MG63 (cell line): ENCODE data around the gene ABHD6. TPM values are rescaled to one million over a fixed set of nuclear protein-coding genes. Genes with fewer than 3 reads are reported as not detected.
A peak's percentile ranks its signal among the peaks of the same experiment; 100 is the strongest.

Experiments used
- DNase-seq: peaks from one replicate; pipeline ENCODE4 v3.0.0-alpha.2; 2020
- H3K27me3 ChIP-seq: fragments of 250-450 bp; sonication (Bioruptor Pico); 2 replicates; pipeline ENCODE4 v1.5.1; 2020; ENCODE audit warnings: mild to moderate bottlenecking, moderate library complexity
- H3K36me3 ChIP-seq: fragments of 250-450 bp; sonication (Bioruptor Pico); 2 replicates; pipeline ENCODE4 v1.5.1; 2020; ENCODE audit warnings: mild to moderate bottlenecking, moderate library complexity
- H3K4me3 ChIP-seq: fragments of 250-450 bp; sonication (Bioruptor Pico); 2 replicates; pipeline ENCODE4 v1.5.1; 2020; ENCODE audit warnings: mild to moderate bottlenecking, moderate library complexity
- H3K9me3 ChIP-seq: fragments of 250-450 bp; sonication (Bioruptor Pico); 2 replicates; pipeline ENCODE4 v1.5.1; 2020; ENCODE audit warnings: mild to moderate bottlenecking, moderate library complexity
- total RNA-seq: library from RNA; depleted of rRNA; stranded (reverse); fragments of >200 nt; shearing (Covaris generic); gene quantifications from 2 replicates; pipeline ENCODE4 v1.2.3, GENCODE V29; 2014; ENCODE audit warnings: low replicate concordance

ABHD6 gene
- total RNA-seq, 1 experiment from 2014 or later, result 2.1 TPM

- Histone ChIP-seq H3K36me3 (peaks cover 3% of the 10 kb centered on the region; the same call in 1 of the 2 replicates), H3K27me3 (no peaks in the 10 kb centered on the region), H3K9me3 (no peaks in the 10 kb centered on the region), H3K4me3 (no peak overlapping the region)
- DNase-seq, result no peak
These were observed 85.2 kb downstream of the ABHD6 start for GRCh38 chr3:58322793-58323192.

- Histone ChIP-seq H3K27me3 (no peaks in the 10 kb centered on the region), H3K4me3 (no peak overlapping the region), H3K9me3 (no peaks in the 10 kb centered on the region), H3K36me3 (no peaks in the 10 kb centered on the region; the same call in 1 of the 2 replicates)
- no peak for DNase-seq
These were observed 86.2 kb downstream of the ABHD6 start for GRCh38 chr3:58323529-58324390.

GRCh38 chr3:58324391-58325390 is 87.1 kb downstream of the ABHD6 start:
- no peaks in the 10 kb centered on the region; the same call in 1 of the 2 replicates for H3K36me3 ChIP-seq
- H3K4me3 ChIP-seq, result no peak overlapping the region
- H3K27me3 ChIP-seq, result no peaks in the 10 kb centered on the region
- DNase-seq, result no peak
- H3K9me3 ChIP-seq, result no peaks in the 10 kb centered on the region

GRCh38 chr3:58325525-58325992 is 88.0 kb downstream of the ABHD6 start:
- no peaks in the 10 kb centered on the region for H3K27me3 ChIP-seq
- H3K4me3 ChIP-seq, result no peak overlapping the region
- no peaks in the 10 kb centered on the region; the same call in 1 of the 2 replicates for H3K36me3 ChIP-seq
- no peak for DNase-seq
- no peaks in the 10 kb centered on the region for H3K9me3 ChIP-seq

- no peak overlapping the region for H3K4me3 ChIP-seq
- no peaks in the 10 kb centered on the region for H3K9me3 ChIP-seq
- H3K27me3 ChIP-seq, result no peaks in the 10 kb centered on the region
- no peak for DNase-seq
- H3K36me3 ChIP-seq, result no peaks in the 10 kb centered on the region; the same call in 1 of the 2 replicates
These were observed 88.8 kb downstream of the ABHD6 start for GRCh38 chr3:58326267-58326900.

- DNase-seq, result no peak
- Histone ChIP-seq H3K4me3 (no peak overlapping the region), H3K27me3 (no peaks in the 10 kb centered on the region), H3K36me3 (no peaks in the 10 kb centered on the region), H3K9me3 (no peaks in the 10 kb centered on the region)
These were observed 91.7 kb downstream of the ABHD6 start for GRCh38 chr3:58329150-58329921.

- no peak overlapping the region for H3K4me3 ChIP-seq
- no peak for DNase-seq
- H3K27me3 ChIP-seq, result no peaks in the 10 kb centered on the region
- H3K36me3 ChIP-seq, result no peaks in the 10 kb centered on the region
- H3K9me3 ChIP-seq, result no peaks in the 10 kb centered on the region
These were observed 92.4 kb downstream of the ABHD6 start for GRCh38 chr3:58329922-58330413.

- DNase-seq, result no peak
- Histone ChIP-seq H3K36me3 (no peaks in the 10 kb centered on the region; the same call in 1 of the 2 replicates), H3K9me3 (no peaks in the 10 kb centered on the region), H3K27me3 (no peaks in the 10 kb centered on the region), H3K4me3 (no peak overlapping the region)
These were observed 94.1 kb downstream of the ABHD6 start for GRCh38 chr3:58331593-58332152.

- Histone ChIP-seq H3K4me3 (peak within 1 kb of the TSS; percentile 55), H3K36me3 (no peaks in the 10 kb centered on the region; the same call in 1 of the 2 replicates), H3K9me3 (no peaks in the 10 kb centered on the region), H3K27me3 (no peaks in the 10 kb centered on the region)
- DNase-seq, result peak; percentile 81
These were observed 95.1 kb downstream of the ABHD6 start, which contains the start of gene PXK for GRCh38 chr3:58332575-58333188. TSS of gene PXK (plus strand) at chr3:58332892. CDS start at chr3:58332989, 97 bp downstream.

- peak; percentile 9 for DNase-seq
- H3K27me3 ChIP-seq, result no peaks in the 10 kb centered on the region
- no peaks in the 10 kb centered on the region for H3K9me3 ChIP-seq
- peak overlapping the region; percentile 55 for H3K4me3 ChIP-seq
- no peaks in the 10 kb centered on the region; the same call in 1 of the 2 replicates for H3K36me3 ChIP-seq
These were observed 95.8 kb downstream of the ABHD6 start for GRCh38 chr3:58333206-58334012.

GRCh38 chr3:58334013-58334321 is 96.4 kb downstream of the ABHD6 start:
- no peaks in the 10 kb centered on the region; the same call in 1 of the 2 replicates for H3K36me3 ChIP-seq
- DNase-seq, result no peak
- H3K27me3 ChIP-seq, result no peaks in the 10 kb centered on the region
- H3K4me3 ChIP-seq, result peak overlapping the region; percentile 55
- H3K9me3 ChIP-seq, result no peaks in the 10 kb centered on the region

- no peaks in the 10 kb centered on the region; the same call in 1 of the 2 replicates for H3K36me3 ChIP-seq
- H3K9me3 ChIP-seq, result no peaks in the 10 kb centered on the region
- peak overlapping the region; percentile 55 for H3K4me3 ChIP-seq
- no peak for DNase-seq
- H3K27me3 ChIP-seq, result no peaks in the 10 kb centered on the region
These were observed 96.9 kb downstream of the ABHD6 start for GRCh38 chr3:58334506-58334884.

GRCh38 chr3:58335652-58335947 is 98.0 kb downstream of the ABHD6 start:
- no peak for DNase-seq
- Histone ChIP-seq H3K4me3 (peak overlapping the region; percentile 55), H3K36me3 (no peaks in the 10 kb centered on the region; the same call in 1 of the 2 replicates), H3K9me3 (no peaks in the 10 kb centered on the region), H3K27me3 (no peaks in the 10 kb centered on the region)

- no peak for DNase-seq
- Histone ChIP-seq H3K36me3 (no peaks in the 10 kb centered on the region; the same call in 1 of the 2 replicates), H3K4me3 (no peak overlapping the region), H3K9me3 (no peaks in the 10 kb centered on the region), H3K27me3 (no peaks in the 10 kb centered on the region)
These were observed 98.7 kb downstream of the ABHD6 start for GRCh38 chr3:58336135-58336882.
